HL-60 (cell line): ENCODE measurements around the gene USP14.

Experiments used
- DNase-seq, 2 experiments: peaks; one replicate each; pipeline ENCODE4 v3.0.0-alpha.2; 2010 to 2020; ENCODE audit warnings: low read depth in 1 of 2, low spot score in 1 of 2
- H3K27ac ChIP-seq: fragments of 250-450 bp; sonication (Bioruptor Pico); replicated peaks from 2 replicates; pipeline ENCODE4 v1.5.1; 2020; ENCODE audit warnings: mild to moderate bottlenecking, moderate library complexity
- H3K27me3 ChIP-seq: fragments of 250-450 bp; sonication (Bioruptor Pico); 2 replicates; pipeline ENCODE4 v1.5.1; 2021; ENCODE audit warnings: mild to moderate bottlenecking, moderate library complexity; ENCODE audit not compliant: insufficient read depth, poor library complexity, severe bottlenecking
- H3K4me3 ChIP-seq: replicated peaks from 2 replicates; pipeline ENCODE4 v1.5.1; 2011; ENCODE audit warnings: mild to moderate bottlenecking, control low read depth, low read length; ENCODE audit not compliant: insufficient read depth
- GABPA ChIP-seq: IDR thresholded peaks from 2 replicates; pipeline ENCODE4 v1.6.1; 2012; ENCODE audit warnings: low read depth
- POLR2AphosphoS5 ChIP-seq: IDR thresholded peaks from 2 replicates; pipeline ENCODE4 v1.6.1; 2012; ENCODE audit warnings: low read depth
- REST ChIP-seq: IDR thresholded peaks from 2 replicates; pipeline ENCODE4 v1.6.1; 2012; ENCODE audit warnings: low read depth; ENCODE audit not compliant: insufficient replicate concordance
- SPI1 ChIP-seq: IDR thresholded peaks from 2 replicates; pipeline ENCODE4 v1.6.1; 2012; ENCODE audit warnings: low read depth, mild to moderate bottlenecking, borderline replicate concordance
- TF ChIP-seq, protein P1 (sequence below): IDR thresholded peaks from one replicate; pipeline ENCODE4 v1.5.1; 2011; ENCODE audit warnings: low read length, control low read depth, inconsistent platforms; ENCODE audit not compliant: insufficient read depth

USP14 gene

DNA sequence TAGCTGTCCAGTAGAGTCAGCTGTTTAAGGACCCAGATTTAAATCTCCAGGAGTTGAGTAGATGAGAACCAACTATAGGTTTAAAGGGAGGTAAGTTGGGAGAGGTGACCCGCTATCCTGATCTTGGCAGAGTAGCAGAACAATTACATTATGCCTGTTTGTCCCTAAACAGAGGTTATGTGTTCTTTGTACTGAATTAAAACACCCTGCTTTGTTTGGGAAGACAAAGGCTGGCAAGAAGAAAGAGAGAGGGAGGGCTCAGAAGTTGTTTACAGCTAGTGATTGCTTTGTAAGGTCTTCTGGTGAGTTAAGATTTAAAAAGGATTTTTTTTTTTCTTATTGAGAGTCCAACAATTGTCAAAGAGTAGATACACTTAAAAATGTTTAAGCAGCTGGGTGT, 37.3 kb downstream of the USP14 start:
- no peak overlapping the region for H3K4me3 ChIP-seq

DNA sequence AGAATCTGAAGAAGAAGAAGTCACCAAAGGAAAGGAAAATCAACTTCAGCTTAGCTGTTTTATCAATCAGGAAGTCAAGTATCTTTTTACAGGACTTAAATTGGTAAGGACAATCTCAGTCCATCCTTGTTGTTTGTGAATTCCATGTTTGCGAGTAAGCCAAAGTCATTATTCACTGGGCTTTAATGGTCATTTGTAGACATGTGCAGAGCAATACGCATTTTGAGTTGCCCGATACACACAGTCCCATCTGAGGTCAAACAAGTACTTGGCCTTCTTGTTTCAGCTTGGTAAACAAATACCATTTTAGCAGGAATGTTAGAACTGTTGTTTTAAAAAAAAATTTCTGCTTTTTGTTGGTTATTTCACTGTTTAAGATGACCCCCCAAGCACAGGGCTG, 40.9 kb downstream of the USP14 start:
- H3K27ac ChIP-seq, result no peak overlapping the region
- no peak for DNase-seq
- no peak overlapping the region for H3K4me3 ChIP-seq
- H3K27me3 ChIP-seq, result no peaks in the 10 kb centered on the region
- TF ChIP-seq GABPA (no peak), SPI1 (no peak), REST (no peak), POLR2AphosphoS5 (no peak)
- TF ChIP-seq, protein P1, sequence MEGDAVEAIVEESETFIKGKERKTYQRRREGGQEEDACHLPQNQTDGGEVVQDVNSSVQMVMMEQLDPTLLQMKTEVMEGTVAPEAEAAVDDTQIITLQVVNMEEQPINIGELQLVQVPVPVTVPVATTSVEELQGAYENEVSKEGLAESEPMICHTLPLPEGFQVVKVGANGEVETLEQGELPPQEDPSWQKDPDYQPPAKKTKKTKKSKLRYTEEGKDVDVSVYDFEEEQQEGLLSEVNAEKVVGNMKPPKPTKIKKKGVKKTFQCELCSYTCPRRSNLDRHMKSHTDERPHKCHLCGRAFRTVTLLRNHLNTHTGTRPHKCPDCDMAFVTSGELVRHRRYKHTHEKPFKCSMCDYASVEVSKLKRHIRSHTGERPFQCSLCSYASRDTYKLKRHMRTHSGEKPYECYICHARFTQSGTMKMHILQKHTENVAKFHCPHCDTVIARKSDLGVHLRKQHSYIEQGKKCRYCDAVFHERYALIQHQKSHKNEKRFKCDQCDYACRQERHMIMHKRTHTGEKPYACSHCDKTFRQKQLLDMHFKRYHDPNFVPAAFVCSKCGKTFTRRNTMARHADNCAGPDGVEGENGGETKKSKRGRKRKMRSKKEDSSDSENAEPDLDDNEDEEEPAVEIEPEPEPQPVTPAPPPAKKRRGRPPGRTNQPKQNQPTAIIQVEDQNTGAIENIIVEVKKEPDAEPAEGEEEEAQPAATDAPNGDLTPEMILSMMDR, result no peak

More for the DNA sequence above, 37.3 kb downstream of the USP14 start:
- TF ChIP-seq SPI1 (no peak), GABPA (no peak), REST (no peak), POLR2AphosphoS5 (no peak)
- TF ChIP-seq, protein P1, result no peak
- DNase-seq, result no peak
- Histone ChIP-seq H3K27ac (no peak overlapping the region), H3K27me3 (no peaks in the 10 kb centered on the region)

- Histone ChIP-seq H3K27ac (no peak overlapping the region), H3K27me3 (no peaks in the 10 kb centered on the region), H3K4me3 (no peak overlapping the region)
- no peak for DNase-seq
- TF ChIP-seq SPI1, result no peak
- no peak for TF ChIP-seq POLR2AphosphoS5
- TF ChIP-seq REST, result no peak
- TF ChIP-seq, protein P1, result no peak
- no peak for TF ChIP-seq GABPA
Measured at GRCh38 chr18:199768-200167, 41.4 kb downstream of the USP14 start.
